B cell (primary cell): ENCODE data around the gene PIMREG. TPM values are rescaled to one million over a fixed set of nuclear protein-coding genes. Genes with fewer than 3 reads are reported as not detected.

Experiments
- ATAC-seq: fragments of 200-7000 bp; cut with Tn5 transposase; one replicate; pipeline ENCODE4 v1.10.0; 2021; ENCODE audit warnings: low read depth, mild to moderate bottlenecking, moderate number of reproducible peaks, moderate library complexity
- CTCF ChIA-PET: fragments of 350-600 bp; sonication (Branson Sonifier 250); formaldehyde crosslinking; loops from one replicate; lab custom pipeline; 2021; ENCODE audit warnings: antibody characterized with exemption, inconsistent platforms; lab: Charles Lee
- POLR2A ChIA-PET: fragments of 350-600 bp; sonication (Branson Sonifier 250); formaldehyde crosslinking; loops from one replicate; lab custom pipeline; 2021; ENCODE audit warnings: antibody characterized with exemption; lab: Charles Lee
- DNase-seq: peaks from one replicate; pipeline ENCODE4 v3.0.0; 2013
- H2AFZ ChIP-seq: 2 replicates; pipeline ENCODE4 v1.6.1; 2012; ENCODE audit warnings: mild to moderate bottlenecking, low read depth, low read length; ENCODE audit not compliant: insufficient read depth, poor library complexity, severe bottlenecking
- H3K27ac ChIP-seq, 2 donors: 1 replicate in 1 of 2; 2 replicates in 1 of 2; pipeline ENCODE4 v1.5.1; 2012 to 2013; ENCODE audit warnings: low read length in 2 of 2, mild to moderate bottlenecking in 2 of 2, moderate library complexity in 1 of 2
- H3K27me3 ChIP-seq, 4 experiments: fragments of 200-600 bp in 1 of 4; sonication (generic) in 1 of 4; replicated peaks in 1 of 4; 1 replicate in 2 of 4; 2 replicates in 2 of 4; pipeline versions ENCODE4 v1.6.1 to v1.7.0; 2013 to 2016; ENCODE audit warnings: low read length in 3 of 4, mild to moderate bottlenecking in 2 of 4, mixed read lengths in 1 of 4, moderate library complexity in 1 of 4; ENCODE audit not compliant: insufficient read depth in 4 of 4, control insufficient read depth in 3 of 4; ENCODE audit errors: control extremely low read depth in 1 of 4
- H3K36me3 ChIP-seq, 2 experiments: replicated peaks in 1 of 2; 1 replicate in 1 of 2; 2 replicates in 1 of 2; pipeline versions ENCODE4 v1.6.1 to v1.7.1; 2013; ENCODE audit warnings: low read length in 1 of 2; ENCODE audit not compliant: insufficient read depth in 2 of 2, control insufficient read depth in 1 of 2; ENCODE audit errors: control extremely low read depth in 1 of 2, extremely low read depth in 1 of 2
- H3K4me1 ChIP-seq, 2 donors: fragments of 200-600 bp in 1 of 2; sonication (generic) in 1 of 2; 1 replicate in 1 of 2; 2 replicates in 1 of 2; pipeline versions ENCODE4 v1.5.1 to v1.6.1; 2013 to 2017; ENCODE audit warnings: low read length in 2 of 2; ENCODE audit not compliant: control insufficient read depth in 2 of 2, insufficient read depth in 2 of 2
- H3K4me2 ChIP-seq: replicated peaks from 2 replicates; pipeline ENCODE3; 2012; ENCODE audit warnings: mild to moderate bottlenecking, low read depth, low read length; ENCODE audit not compliant: poor library complexity, severe bottlenecking
- H3K4me3 ChIP-seq, 5 experiments: fragments of 200-600 bp in 1 of 5; sonication (generic) in 1 of 5; 1 replicate in 3 of 5; 2 replicates in 2 of 5; pipeline versions ENCODE4 v1.5.1 to v1.7.0; 2011 to 2016; ENCODE audit warnings: low read length in 4 of 5, mild to moderate bottlenecking in 4 of 5, low read depth in 2 of 5, control low read depth in 1 of 5, moderate library complexity in 1 of 5; ENCODE audit not compliant: insufficient read depth in 1 of 5; ENCODE audit errors: control extremely low read depth in 1 of 5, extremely low read depth in 1 of 5
- H3K79me2 ChIP-seq: fragments of 200-600 bp; sonication (generic); one replicate; pipeline ENCODE4 v1.6.0; 2016; ENCODE audit warnings: low read length; ENCODE audit not compliant: control insufficient read depth, insufficient read depth
- H3K9ac ChIP-seq: fragments of 200-600 bp; sonication (generic); 2 replicates; pipeline ENCODE4 v1.6.1; 2017; ENCODE audit warnings: mild to moderate bottlenecking, low read length, moderate library complexity
- H3K9me3 ChIP-seq, 3 donors: one replicate each; pipeline versions ENCODE4 v1.6.1 to v1.7.1; 2013; ENCODE audit warnings: low read length in 2 of 3; ENCODE audit not compliant: control insufficient read depth in 2 of 3, insufficient read depth in 1 of 3; ENCODE audit errors: control extremely low read depth in 1 of 3
- H4K20me1 ChIP-seq: 2 replicates; pipeline ENCODE4 v1.6.0; 2012; ENCODE audit warnings: mild to moderate bottlenecking, low read length; ENCODE audit not compliant: insufficient read depth, control insufficient read depth, poor library complexity, severe bottlenecking
- H3K27ac Mint-ChIP-seq: one replicate; pipeline ENCODE4 v1.8.0; 2021; ENCODE audit warnings: mixed read lengths
- H3K27me3 Mint-ChIP-seq: one replicate; pipeline ENCODE4 v1.8.0; 2021; ENCODE audit warnings: mixed read lengths
- H3K4me1 Mint-ChIP-seq: one replicate; pipeline ENCODE4 v1.8.0; 2021; ENCODE audit warnings: mixed read lengths
- H3K4me3 Mint-ChIP-seq: one replicate; pipeline ENCODE4 v1.8.0; 2021; ENCODE audit warnings: mixed read lengths
- H3K9me3 Mint-ChIP-seq: one replicate; pipeline ENCODE4 v1.8.0; 2022; ENCODE audit warnings: mixed read lengths; ENCODE audit not compliant: insufficient read depth
- EZH2 ChIP-seq: IDR thresholded peaks from 2 replicates; pipeline ENCODE4 v1.6.1; 2012; ENCODE audit warnings: borderline replicate concordance, low read depth, mild to moderate bottlenecking, moderate library complexity, low read length; ENCODE audit not compliant: insufficient read depth, poor library complexity, severe bottlenecking
- WGBS: methylation state at CpG from one replicate; pipeline ENCODE4 v1.1.5; 2013; ENCODE audit warnings: missing lambda C conversion rate; ENCODE audit not compliant: insufficient coverage; 5-methylcytosine and 5-hydroxymethylcytosine counted together
- intact Hi-C: fragments of 100-400 bp; cut with micrococcal nuclease; formaldehyde crosslinking; loops from one replicate; pipeline ENCODE4 v1.10.0; 2022
- polyA plus RNA-seq: library from polyadenylated mRNA; depleted of rRNA; stranded (reverse); fragments of >200 nt; gene quantifications from 2 replicates; pipeline ENCODE4 v1.2.3, GENCODE V29; 2012
- total RNA-seq, 2 donors: library from RNA; stranded (reverse); fragments of 120-200 nt in 1 of 2; gene quantifications; 1 replicate in 1 of 2; 2 replicates in 1 of 2; pipeline versions ENCODE4 v1.2.3 to v1.2.4, GENCODE V29; 2013 to 2022
- TF ChIP-seq, protein P1 (sequence below): fragments of 200-600 bp; IDR thresholded peaks from one replicate; pipeline ENCODE4 v1.8.0; 2022; ENCODE audit warnings: antibody characterized with exemption, mild to moderate bottlenecking

Gene PIMREG
- total and polyA plus RNA-seq, 2 donors (not counting 1 experiment from before 2014, with no cell fraction given), result 0.21 TPM; not detected in 1

DNA sequence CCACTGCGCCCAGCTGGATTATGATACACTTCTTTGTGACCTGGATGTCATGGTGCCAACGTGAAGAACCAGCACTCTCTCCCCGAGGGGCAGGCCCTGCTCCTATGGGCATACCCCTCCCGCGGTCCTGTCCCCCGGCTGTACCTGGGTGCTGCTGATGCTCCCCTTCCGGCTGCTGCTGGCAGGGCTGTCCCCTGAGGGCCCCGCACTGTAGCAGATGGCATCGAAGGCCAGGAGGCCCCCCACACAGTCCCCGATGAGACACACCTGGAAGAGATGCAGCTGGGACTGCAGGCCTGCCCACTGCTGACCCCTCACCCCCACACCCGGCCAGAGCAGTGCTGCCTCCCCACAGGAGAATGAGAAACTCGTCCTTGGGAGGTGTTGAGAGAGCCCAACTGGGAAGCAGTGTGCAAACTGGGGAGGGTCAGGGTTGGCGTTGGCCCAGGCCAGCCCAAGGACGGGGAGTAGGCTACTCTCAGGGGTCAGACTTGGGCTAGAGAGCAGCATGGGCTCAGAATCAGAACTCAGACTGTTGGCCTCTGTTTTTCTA is 33.7 kb downstream of the PIMREG start:
- POLR2A ChIA-PET, result no interaction called here
- H3K27me3 Mint-ChIP-seq, result no peaks in the 10 kb centered on the region
- H3K9me3 ChIP-seq, result no peaks in the 10 kb centered on the region
- DNase-seq (no peak), ATAC-seq (no peak)
- peaks cover 4% of the 10 kb centered on the region for H3K4me1 Mint-ChIP-seq
- CTCF ChIA-PET, result no interaction called here
- intact Hi-C loops, result no loop called here
- peaks cover 0 to 2% of the 10 kb centered on the region in 2 donors for H3K4me1 ChIP-seq
- no peak overlapping the region for H3K4me3 ChIP-seq
- no peaks in the 10 kb centered on the region for H3K36me3 ChIP-seq
- no peaks in the 10 kb centered on the region for H3K27me3 ChIP-seq
- H3K9ac ChIP-seq, result no peak overlapping the region
- H4K20me1 ChIP-seq, result no peaks in the 10 kb centered on the region
- H3K79me2 ChIP-seq, result no peaks in the 10 kb centered on the region
- 83% methylated on average over 11 of the region's 14 CpGs for WGBS
- no peaks in the 10 kb centered on the region for H3K9me3 Mint-ChIP-seq
- no peak overlapping the region for H3K27ac ChIP-seq
- no peak for TF ChIP-seq EZH2
- TF ChIP-seq, protein P1, sequence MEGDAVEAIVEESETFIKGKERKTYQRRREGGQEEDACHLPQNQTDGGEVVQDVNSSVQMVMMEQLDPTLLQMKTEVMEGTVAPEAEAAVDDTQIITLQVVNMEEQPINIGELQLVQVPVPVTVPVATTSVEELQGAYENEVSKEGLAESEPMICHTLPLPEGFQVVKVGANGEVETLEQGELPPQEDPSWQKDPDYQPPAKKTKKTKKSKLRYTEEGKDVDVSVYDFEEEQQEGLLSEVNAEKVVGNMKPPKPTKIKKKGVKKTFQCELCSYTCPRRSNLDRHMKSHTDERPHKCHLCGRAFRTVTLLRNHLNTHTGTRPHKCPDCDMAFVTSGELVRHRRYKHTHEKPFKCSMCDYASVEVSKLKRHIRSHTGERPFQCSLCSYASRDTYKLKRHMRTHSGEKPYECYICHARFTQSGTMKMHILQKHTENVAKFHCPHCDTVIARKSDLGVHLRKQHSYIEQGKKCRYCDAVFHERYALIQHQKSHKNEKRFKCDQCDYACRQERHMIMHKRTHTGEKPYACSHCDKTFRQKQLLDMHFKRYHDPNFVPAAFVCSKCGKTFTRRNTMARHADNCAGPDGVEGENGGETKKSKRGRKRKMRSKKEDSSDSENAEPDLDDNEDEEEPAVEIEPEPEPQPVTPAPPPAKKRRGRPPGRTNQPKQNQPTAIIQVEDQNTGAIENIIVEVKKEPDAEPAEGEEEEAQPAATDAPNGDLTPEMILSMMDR, result no peak
- no peak overlapping the region for H3K27ac Mint-ChIP-seq
- H3K4me2 ChIP-seq, result no peak overlapping the region
- no peak overlapping the region for H2AFZ ChIP-seq
- no peak overlapping the region for H3K4me3 Mint-ChIP-seq

DNA sequence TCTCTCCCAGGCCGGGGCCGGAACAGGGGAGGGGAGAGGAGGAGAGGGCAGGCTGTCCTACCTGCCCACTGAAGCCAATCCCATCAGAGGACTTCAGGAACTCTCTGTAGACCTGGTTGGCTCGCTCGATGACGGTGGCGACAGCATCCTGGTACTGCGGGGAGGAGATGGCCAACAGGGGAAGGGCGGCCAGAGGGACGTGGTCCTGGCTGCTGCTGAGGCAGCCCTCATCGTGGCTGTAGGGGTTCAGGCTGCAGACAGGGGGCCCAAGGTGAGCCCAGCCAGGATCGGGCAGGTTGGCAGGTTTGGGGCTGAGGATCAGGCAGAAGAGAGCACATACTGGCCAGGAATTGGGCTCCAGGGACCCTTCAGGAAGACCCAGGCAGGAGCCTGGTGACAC is 34.2 kb downstream of the PIMREG start:
- Histone ChIP-seq H3K4me2 (no peak overlapping the region), H3K4me3 (no peak overlapping the region), H3K27me3 (no peaks in the 10 kb centered on the region), H3K9ac (no peak overlapping the region), H3K9me3 (no peaks in the 10 kb centered on the region), H3K27ac (no peak overlapping the region), H3K79me2 (no peaks in the 10 kb centered on the region), H3K36me3 (no peaks in the 10 kb centered on the region), H3K4me1 (no peaks in the 10 kb centered on the region), H4K20me1 (no peaks in the 10 kb centered on the region), H2AFZ (no peak overlapping the region)
- no peaks in the 10 kb centered on the region for H3K9me3 Mint-ChIP-seq
- no peaks in the 10 kb centered on the region for H3K4me1 Mint-ChIP-seq
- no peak for DNase-seq
- peaks cover 3% of the 10 kb centered on the region for H3K27me3 Mint-ChIP-seq
- H3K4me3 Mint-ChIP-seq, result no peak overlapping the region
- no peak overlapping the region for H3K27ac Mint-ChIP-seq
- intact Hi-C loops, result no loop called here
- no peak for ATAC-seq
- TF ChIP-seq, protein P1, result no peak
- TF ChIP-seq EZH2, result no peak
- WGBS, result 90% methylated on average over 9 of the region's 11 CpGs
- ChIA-PET POLR2A (no interaction called here), CTCF (no interaction called here)
